IPS-NIHi11 (cell line): ENCODE data around the gene TGFBRAP1.
A peak's percentile ranks its signal among the peaks of the same experiment; 100 is the strongest.
"Not testable (repeated sequence)": the region's sequence is repeated elsewhere in the genome, so short reads cannot be mapped to it uniquely, and the experiment has no call there.

ENCODE experiments used
- DNase-seq: peaks from one replicate; pipeline ENCODE4 v3.0.0; 2012; ENCODE audit warnings: mixed read lengths, low spot score

Gene TGFBRAP1

DNA sequence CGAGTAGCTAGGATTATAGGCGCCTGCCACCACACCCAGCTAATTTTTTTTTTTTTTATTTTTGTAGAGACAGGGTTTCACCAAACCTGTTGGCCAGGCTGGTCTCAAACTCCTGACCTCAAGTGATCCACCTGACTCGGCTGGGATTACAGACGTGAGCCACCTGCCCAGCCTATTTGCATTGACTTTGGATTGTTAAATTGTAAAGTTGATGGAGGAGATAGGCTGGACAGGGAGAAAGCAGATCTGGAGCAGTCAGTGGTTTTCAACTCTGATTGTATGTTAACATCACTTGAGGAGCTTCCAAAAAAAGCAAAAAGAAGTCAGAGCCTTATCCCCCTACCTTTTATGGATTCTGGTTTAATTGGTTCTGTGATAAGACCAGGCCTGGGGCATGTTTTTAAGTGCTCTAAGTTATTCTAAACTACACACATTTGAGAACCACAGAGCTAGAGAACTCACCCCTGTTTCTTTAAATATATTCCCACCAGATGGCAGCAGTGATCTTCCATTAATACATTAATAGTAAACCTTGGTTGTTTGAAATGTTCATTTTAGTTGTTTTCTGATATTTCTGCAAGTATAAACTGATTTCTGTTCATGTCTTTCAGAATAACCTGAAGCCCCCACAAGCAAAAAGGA lies 15.3 kb upstream of the TGFBRAP1 start:
- DNase-seq: no peak

DNA sequence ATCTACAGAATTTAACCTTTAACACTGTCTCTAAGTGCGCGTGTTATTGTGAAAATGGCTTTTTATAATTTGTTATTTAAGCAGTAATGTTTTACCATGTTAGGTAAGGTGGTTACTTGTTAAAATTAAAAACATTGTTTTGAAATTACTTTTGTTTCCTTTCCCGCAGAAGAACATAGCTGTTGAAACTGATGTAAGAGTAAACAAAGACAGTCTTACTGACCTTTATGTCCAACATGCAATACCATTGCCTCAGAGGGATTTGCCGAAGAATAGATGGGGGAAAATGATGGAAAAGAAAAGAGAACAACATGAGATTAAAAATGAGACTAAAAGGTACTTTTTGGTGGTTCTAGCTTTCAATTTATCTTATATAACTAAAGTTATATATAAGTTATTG lies 9.9 kb upstream of the TGFBRAP1 start:
- no peak for DNase-seq

DNA sequence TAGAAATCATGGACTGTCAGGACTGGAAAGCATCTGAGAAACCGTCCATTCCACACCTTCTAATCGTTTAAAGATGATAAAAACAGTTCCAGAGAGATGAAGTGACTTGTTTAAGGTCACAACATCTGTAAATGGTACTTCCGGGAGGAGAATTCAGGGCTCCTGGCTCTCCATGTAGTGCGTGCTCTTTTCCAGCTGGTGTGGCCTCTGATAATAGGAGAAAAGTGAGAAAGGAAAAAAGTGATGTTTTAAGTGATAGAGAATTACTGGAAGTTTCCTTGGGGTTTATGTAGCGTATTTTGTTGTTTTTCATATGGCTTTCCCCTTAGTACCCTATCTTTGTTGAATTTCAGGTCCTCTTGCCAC lies 8.5 kb upstream of the TGFBRAP1 start:
- no peak for DNase-seq

DNA sequence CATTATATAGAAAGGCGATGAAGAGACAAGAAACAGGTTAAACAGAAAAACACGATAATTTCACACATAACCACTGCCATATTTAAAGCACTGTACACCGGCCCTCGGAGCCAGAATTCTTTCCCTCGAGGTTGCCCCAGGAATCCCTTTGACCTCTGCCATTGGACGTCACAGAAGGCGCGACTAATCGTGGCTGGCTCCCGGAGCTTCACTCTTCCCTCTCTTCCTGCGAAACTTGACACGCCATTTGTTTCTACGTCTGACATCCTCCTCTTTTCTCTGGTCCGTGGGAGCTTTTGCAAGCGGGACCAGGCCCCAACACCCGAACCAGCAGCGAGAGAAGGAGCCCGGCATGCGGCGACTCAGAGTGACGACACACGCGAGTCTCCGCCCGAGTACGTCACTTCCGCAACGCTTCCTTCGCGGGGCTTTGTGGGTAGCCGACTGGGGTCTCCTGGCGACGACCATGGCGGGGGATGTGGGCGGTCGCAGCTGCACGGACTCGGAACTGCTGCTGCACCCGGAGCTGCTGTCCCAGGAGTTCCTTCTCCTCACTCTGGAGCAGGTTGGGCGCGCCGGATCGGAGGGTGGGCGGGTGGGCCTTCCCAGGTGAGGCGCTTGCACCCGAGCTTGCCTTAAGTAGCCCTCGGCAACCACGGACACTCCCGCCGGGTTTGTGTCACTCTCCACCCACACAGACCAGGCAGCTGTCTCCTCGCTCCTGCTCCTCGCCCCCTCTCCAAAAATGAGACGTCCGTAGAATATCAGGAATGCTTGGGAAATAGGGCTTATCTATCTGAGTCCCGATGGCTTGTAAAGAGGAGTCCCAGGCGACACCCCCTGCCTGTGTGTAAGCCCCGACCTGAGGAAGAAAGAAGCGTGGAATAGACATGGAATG lies 7.8 kb upstream of the TGFBRAP1 start, which contains the start of gene C2orf49:
C2orf49 (plus strand) TSS at position 419 of the 898 bp plus-strand sequence; CDS start at position 467, 48 bp downstream.
- peak; percentile 93 for DNase-seq

DNA sequence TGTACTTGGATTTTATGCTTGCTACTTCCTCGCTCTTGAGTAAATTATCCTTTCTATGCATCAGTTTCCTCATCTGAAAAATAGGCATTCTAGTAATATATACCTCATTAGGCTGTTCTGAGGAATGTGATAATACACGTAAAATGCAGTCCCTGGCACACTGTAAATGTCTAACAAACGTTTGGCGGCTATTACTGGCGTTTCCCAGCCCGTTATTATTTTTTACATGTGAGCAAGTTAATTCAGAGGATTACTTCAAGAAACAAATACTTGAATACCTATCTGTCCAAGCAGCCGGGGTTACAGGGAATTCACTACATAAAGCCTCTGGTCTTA lies 7.2 kb upstream of the TGFBRAP1 start:
- DNase-seq: no peak

DNA sequence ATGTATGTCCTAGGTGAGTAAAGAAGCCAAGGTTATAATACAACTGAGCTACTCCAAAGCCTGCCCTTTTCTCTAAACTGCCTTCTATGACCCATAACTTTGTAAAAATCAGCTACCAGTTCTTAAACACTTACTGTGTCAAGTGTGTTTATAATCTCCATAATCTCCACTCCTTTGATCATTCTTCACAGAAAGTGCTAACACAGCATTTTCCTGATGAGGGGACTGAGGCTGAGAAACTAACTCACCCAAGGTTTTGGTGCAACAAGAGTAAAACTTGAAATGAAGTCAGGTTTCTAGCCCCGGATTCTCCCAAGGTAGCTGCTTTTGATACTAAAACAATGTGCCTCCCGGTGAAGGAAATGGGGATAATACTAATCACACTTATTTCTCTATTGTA lies 5.9 kb upstream of the TGFBRAP1 start:
- no peak for DNase-seq

DNA sequence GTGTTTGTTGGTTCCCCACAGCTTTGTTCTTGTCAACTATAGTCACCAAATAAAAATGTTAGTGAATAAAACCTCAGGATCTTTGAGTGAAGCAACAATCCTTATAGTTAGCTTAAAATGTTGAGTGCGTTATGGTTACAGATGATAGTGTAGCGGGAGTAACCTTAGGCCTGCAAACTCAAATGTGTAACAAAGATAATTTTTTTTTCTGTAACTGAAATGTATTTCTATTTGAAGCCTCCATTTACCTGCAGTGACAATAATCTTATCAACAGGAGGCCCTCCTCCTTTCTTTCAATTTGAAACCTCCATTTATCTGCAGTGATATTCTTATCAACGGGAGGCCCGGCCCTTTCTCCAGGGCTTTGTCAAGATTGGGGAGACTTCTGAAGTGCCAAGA lies 4.7 kb upstream of the TGFBRAP1 start:
- DNase-seq: no peak

DNA sequence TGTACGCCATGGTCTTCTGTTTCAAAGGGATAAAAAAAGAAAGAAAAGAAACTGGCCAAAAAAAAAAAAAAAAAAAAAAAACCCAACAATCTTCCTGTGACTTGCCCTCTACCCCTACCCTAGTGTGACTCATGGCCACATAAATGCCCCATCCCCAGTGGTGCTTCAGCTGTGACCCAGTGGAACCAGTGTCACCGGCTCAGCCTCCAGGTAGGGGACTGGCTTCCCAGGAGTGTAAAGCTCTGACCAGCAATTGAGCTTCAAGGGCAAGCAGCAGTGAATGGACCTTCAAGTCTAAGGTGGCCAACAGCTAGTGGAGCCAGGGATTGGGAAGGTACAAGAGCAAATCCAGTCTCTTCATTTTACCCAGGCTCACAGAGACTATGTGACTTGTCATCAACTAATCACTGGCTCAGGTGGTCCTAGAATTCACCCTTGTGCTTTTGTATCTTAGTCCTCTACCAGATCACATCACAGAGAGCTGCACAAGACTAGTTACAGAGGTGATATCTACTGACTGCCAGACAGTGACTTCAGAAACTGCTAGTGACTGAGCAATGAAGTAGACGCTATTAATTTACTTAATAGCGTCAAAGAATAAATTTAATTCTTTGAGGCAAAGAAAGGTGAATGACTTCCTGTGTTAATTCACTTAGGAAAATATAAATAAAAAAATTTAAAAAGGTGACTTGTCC lies 1.3 kb upstream of the TGFBRAP1 start:
- no peak for DNase-seq

DNA sequence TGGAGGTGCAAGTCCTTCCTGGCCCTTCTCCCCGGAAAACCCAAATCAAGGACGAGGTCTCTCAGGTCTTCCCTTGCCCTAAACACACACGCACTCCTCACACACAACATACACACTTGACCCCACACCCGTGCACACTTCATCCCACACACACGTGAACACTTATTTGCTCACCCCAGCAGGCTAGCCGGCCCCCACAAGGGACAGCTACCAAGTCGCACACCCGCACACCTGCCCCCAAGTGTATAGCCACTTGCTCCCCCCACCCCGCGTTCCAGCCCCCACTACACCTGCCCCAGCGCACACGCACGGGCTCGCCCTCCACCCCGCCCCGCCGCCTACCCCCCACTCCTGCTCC lies 359 bp downstream of the TGFBRAP1 start:
- no peak for DNase-seq

DNA sequence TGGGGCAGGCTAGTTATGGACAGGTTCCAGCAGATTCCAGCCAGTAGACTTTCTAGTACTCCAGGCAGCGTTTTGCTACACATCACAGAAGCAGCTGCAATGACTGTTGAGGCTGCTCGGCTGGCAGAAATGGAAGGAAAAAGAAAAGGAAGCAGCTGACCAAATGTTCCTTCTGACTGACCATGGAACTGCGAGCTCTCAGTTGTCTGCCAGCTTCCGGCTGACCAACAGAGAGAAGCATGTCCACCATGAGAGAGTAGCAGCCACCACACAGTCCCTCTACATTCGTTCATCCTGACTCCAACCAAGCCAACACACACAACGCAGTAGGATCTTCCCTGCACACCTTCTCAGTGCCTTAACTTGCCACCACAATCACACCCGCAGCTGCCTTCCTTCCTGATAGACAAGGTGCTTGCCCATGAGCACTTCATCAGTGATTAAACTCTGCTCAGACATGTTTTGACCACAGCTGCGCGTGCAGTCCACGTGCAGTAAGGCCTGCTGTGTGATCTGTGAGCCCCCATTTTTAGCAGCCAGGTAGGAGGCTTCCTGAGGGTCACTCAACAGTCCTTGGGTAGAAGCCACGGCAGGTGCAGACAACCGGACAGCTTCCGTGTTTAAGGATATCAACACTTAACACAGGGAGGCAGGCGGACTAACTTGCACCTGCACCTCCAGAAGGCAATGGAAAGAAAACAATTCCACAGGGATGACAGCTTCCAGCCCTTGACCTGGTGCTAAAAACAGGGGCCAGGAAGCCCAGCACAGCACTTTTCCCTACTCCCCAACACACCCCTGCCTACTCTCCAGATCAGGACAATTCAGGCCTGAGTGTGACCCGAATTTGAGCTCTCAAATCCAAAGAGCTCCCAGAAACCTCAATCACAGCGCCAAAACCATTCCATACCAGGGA lies 996 bp downstream of the TGFBRAP1 start:
- DNase-seq: no peak

DNA sequence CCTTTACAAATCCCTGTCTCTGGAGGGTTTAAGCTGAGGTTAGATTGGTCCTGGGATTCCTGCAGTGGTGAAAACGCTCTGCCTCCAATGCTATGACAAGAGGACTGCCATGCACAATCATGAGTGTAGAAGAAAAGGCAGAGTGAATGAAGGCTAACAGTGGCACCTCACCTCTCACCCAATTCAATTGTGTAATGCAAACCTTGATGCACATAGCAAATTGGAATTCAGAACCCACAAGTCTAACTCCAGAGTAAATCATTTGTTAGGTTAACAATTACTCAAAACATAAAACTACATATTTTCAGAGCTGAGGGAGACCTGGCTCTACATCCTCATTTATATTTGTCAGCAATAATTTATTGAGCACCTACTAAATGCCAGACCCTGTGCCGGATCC lies 1.8 kb downstream of the TGFBRAP1 start:
- DNase-seq: no peak

DNA sequence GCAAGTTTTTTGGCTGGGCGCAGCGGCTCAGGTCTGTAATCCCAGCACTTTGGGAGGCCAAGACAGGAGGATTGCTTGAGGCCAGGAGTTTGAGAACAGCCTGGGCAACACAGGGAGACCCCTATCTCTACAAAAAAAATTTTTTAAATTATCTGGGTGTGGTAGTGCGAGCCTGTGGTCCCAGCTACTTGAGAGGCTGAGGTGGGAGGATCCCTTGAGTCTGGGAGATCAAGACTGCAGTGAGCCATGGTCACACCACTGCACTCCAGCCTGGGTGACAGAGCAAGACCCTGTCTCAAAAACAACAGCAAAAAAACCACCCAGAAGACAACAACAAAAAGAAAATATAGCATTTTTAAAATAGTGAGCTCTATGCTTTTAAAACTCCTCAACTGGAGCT lies 2.3 kb downstream of the TGFBRAP1 start:
- DNase-seq: not testable (repeated sequence)

DNA sequence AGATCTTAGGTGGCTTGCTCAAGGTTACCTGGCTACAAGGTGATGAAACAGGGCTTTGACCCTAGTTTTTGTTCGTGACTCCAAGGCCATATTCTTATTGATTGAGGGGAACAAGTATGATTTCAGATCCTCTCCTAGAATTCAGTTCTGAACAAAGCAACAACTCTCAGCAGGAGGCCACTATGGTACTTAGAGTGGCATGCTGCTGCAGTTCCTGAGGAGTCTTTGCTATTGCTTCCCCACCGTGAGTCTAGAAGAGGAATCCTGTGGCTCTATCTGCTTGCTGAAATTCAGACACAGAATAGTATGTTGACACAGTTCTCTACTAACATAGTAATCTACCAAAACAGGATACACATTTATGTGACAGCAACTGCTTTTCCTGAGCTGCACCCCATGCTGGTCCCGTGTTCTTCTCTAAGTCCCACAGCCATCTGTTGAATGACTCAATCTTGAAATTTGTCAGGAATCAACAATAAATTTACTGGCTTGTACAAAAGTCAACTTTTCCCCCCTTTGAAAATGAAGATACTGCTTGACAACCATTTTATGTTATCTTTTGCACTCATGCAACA lies 4.1 kb downstream of the TGFBRAP1 start:
- DNase-seq: no peak

DNA sequence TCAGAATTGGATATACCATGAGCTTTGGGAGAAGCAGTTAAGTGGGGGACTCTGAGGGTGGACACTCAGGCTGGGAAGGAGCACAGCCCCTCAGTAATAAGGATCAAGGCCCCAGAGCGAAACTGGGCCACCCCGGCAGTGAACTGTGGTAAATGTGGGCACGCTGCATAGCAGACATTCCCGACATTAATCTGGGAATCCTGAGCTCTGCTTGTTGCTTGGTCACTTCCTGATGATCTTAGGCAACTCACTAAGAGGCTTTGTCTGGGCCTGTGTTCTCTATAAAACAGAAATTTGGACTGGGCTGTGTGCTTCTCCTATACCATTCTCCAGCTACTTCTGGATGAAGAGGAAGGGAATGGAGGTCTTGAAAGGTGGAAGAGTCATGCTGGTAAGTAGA lies 4.8 kb downstream of the TGFBRAP1 start:
- no peak for DNase-seq

DNA sequence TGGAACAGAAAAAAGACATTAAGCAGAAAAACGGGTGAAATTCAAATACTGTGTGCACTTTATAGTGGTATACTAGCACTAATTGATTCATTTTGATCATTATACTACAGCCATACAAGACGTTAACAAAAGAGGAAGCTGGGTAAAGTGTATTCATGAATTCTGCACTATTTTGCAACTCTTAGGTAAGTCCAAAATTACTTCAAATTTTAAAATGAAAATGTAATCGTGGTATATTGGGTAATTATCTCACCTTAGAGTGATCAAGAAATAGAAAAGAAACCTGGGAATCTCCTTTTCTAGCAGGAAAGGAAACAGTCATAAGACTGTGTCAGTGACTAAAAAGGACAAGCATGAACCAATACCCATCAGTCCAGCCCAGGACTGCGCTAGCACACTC lies 5.4 kb downstream of the TGFBRAP1 start:
- DNase-seq: no peak

DNA sequence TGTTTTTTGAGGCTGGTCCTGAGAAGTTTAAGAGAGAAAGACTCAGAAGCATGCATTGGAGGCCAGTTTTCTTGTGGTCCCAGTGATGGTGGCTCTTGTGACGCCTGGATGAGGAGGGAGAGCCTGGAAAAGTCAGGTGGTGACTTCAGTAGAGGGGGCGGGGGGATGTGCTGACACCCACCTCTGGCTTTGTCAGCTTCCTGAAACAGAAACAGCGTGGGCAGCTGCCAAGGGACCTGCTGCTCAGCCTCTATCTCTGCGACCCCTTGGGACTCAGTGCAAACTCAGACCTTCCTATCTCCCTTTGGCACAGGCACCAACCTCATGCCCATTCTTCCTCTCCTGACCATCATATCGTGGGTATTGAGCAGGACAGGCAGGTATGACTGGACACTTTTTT lies 6.4 kb downstream of the TGFBRAP1 start:
- DNase-seq: no peak

DNA sequence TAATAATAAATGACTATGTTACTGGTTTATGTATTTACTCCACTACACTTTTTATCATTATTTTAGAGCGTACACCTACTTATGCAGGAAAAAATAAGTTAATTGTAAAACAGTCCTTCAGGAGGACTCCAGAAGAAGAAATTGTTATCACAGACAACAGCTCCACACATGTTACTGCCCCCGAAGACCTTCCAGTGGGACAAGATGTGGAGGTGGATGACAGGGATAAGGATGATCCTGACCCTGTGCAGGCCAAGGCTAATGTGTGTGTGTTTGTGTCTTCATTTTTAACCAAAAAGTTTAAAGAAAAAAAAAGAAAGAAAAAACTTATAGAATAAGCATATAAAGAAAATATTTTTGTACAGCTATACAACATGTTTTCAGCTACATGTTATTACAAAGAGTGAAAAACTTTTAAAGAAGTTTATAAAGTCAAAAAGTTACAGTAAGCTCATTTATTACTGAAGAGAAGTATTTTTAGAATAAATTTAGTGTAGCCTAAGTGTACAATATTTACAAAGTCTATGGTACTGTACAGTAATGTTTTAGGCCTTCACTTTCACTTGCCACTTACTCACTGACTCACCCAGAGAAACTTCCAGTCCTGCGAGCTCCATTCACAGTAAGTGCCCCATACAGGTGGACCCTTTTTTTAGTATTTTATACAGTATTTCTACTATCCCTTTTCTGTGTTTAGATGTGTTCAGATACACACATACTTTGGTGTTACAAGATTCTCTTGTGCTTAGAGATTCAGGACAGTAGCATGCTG lies 7.5 kb downstream of the TGFBRAP1 start:
- DNase-seq: no peak

DNA sequence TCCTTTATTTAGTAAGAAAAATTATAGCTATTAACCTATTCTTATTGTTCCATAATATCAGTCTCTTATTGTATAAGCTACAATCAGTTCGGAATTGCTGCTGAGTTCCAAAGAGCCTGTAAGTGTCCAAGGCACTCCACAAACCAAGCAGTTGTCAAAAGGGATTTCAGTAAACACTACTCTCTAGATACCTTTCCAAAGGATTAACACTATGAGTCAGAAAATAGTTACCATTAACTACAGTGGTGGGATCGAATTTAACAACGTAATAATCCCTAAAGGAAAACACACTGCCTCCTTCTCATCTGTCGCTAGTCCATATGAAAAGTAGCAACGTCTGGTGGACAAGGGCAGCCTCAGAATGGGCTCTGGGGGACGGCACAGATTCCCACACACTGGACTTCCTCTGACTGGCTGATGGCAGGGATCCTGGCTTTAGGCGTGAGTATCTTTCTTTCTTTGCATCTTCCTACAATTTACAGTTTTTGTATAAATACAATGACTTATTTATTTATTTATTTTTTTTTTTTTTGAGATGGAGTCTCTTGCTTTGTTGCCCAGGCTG lies 8.8 kb downstream of the TGFBRAP1 start:
- DNase-seq: no peak

DNA sequence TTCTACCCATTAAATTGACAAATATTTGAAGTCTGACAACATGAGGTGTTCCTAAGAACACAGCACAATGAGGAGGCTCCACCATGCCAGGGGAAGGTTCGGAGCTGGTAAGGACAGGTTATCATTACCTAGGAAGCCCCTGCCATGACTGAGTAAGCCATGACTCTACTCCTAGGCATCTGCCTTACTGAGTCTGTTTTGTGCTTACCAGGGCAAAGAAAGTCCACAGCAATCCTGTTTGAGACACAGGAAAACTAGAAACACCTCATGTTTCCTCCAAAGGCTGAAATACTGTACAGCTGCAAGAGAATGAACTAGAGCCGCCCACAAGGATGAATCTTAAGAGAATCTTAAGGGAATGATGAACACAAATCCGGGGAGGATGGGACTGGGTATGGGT lies 11.6 kb downstream of the TGFBRAP1 start:
- DNase-seq: no peak

DNA sequence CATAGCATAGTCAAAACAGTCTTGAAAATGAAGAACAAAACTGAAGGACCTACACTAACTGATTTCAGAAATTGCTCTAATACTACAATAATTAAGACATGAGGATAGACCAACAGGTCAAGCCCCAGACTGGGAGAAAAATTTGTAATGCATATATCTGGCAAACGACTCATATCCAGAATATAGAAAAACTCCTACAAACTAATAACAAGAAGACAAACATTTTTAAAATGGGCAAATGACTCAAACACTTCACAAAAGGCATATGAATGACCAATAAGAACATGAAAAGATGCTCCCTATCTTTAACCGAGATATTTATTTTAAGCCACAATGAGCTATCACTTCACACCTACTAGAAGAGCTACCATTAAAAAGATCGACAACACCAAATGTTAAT lies 14.2 kb downstream of the TGFBRAP1 start:
- no peak for DNase-seq

DNA sequence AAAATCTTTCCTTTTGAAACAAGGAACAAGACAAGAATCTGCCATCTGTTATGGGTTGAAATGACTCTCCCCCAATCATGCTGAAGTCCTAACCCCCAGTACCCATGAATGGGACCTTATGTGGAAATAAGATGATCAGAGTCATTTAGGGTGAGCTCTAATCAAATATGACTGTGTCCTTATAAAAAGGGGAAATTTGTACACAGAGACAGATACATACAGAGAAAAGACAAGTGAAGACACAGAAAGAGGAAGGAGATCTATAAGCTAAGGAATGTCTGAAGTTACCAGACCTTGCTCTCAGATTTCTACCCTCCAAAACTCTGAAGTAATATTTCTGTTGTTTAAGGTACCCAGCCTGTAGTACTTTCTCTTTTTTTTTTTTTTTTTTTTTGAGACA lies 15.7 kb downstream of the TGFBRAP1 start:
- no peak for DNase-seq
